Hematopoietic multipotent progenitor cell treated with erythropoietin and hydrocortisone succinate and interleukin-3 and kit ligand, for 8 days (in vitro differentiated cells): ENCODE results near the gene CHPF.

Source experiments
- DNase-seq: peaks from one replicate; pipeline ENCODE4 v3.0.0-alpha.2; 2015

CHPF gene

DNA sequence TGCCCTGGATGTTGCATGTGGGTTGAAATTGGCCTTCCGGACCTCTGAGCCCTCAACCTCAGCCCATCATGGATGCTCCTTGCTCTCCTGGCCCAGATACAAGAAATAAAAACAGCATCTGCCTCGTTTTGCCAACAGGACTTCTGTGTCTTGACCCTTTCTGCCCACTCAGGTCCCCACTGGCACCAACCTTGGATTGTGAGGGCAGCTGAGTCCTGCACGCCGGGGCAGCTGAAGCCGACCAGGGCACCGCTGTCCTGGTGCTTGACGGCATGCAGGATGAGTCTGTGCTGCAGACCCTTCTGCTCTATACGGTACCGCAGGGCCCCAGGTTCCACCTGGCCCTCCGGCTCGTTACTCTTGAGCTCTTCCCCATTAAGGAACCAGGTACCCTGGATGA lies 23.0 kb upstream of the CHPF start:
- no peak for DNase-seq

DNA sequence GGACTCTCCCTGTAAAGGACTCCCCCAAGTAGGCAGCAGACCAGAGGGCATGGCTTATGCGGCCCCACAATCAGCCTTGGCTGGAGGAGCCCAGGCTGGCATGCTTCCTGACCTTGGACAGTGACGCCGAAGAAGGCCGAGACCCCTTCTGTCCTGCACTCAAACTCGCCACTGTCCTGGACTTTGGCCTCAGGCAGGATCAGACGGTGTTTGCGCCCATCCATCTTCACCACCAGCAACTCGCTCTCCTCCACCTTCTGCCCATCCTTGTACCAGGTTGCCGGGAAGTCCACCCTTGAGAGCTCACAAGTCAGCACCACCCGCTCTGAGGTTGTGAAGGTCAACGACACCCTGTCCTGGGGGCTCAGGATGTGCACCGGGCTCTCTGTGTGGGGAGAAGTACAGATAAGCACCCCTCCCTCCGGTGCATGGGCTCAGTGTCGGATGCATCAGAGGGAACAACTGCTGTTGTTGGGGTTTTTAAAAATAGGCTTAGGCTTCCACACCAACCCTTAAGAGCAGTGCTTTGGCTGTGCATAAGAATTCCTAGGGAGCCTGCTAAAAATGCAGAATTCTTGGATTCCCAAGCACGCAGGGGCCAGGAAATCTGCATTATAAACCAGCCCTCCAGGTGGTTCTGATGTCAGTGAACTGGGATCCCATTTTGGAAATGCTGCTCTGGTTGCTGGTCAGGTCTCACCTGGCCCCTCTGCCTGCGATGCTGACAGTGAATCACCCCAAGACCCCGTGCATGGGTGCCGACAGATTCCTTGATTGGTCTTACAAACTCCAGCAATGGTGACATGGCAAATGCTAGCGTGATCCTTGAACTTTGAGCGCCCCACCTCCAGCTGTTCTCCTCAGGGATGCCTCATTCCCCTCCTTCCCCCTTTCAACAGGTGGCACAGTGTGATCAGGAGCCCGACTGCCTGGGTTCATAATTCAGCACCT lies 21.8 kb upstream of the CHPF start:
- DNase-seq = no peak

DNA sequence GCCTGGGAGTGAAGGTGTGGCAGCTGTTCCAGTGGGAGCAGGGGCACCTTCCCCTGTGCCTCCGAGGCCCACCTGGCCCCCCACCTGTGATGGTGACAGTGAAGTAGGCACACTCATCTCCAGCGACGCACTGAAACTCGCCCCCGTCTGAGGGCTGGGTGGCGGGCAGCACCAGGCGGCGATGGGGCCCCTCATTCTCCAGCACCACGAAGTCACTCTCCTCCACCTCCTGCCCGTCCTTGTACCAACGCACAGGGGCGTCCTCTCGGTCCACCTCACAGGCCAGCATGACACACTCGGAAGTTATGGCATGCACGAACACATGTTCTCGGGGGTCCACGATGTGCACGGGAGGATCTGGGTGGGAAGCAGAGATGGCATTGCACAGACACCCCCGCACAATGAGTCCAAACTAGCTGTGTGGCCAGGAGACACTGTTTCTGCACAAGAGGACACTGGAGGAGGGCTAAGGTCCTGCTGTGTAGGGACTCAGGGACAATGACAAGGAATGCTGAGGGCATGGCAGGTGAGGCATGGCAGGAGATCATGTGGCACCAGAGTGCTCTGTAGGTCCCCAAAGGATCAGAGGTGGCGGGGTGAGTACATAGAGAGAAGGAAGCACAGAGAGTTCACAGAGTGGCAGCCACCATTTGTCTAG lies 19.8 kb upstream of the CHPF start:
- no peak for DNase-seq

DNA sequence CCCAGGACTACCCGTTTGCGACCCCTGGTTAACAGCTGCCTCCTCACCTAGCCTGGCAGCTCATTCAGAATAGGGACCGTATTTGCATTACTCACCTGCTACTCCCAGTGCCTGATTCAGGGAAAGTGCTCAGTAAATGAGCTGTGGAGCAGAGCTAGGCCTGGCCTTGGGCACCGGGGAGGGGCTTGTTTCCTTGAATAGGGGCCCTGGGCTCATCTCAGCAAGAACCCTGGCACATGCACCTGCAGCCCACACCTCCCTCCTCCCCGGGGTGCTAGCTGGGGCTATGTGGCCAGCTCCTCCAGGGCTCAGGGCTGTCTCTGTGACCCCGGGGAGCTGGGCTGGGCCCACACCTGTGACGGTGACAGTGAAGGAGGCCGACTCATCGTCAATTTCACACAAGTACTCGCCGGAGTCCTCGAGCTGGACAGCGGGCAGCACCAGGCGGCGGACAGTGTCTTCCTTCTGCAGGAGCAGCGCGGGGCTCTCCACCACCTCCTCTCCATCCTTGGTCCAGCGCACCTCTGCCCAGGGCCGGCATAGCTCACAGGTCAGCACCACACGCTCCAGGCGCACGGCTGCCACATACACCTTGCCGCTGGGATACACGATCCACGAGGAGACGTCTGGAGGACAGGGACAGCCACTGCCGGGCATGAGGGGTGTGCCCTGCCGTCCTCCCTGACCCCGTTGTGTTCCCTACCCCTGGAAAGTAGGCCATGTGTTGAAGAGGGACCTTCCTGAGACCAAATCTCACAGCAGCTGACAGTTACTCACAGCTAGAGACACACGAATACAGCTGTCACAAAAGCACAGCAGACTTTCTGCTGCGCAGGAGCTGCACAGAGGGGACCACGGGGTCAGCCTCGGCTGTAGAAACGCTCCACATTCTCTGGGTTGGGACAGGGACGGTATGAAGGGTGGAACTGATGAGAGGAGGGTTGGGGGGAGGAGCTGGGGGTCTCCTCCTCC lies 18.7 kb upstream of the CHPF start:
- DNase-seq = no peak

DNA sequence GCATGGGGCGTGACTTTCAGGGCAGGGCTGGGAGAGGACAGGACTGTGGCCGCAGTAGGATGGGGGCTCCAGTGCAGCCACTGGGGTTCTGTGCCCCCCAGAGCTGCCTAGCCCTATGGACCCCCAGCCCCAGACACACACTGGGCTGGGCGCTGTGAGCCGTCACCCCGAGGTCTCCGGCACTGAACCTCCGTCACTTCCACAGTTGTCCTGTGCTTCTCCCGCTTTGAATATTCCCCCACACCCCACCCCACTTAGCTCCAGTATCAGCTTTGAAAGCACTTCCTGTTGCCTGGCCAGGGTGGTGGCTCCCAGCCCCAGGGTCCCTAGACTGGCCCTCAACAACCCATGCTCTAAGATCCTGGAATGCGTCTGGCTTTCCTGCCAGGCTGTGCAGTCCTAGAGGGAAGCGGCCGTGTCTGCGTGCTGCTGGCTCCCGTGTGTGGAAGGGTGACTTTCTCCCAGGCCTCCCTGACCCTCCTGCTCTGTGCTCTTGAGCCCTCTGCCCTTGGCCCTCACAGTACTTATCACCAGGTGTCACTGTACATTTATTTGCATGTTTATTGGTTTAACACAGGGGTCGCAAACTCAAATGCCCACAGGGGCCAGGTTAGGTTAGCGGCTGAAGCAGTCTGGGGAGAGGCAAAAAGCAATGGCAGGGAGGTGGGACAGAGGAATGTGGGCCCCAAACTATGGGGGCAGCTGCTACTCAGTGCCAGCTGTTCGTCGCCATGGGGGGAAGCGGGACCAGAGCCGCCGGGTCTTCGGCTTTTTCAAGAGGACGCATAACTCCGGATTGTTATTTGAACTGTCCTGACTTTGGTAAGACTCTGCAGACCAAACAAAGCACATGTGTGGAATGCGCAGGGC lies 17.8 kb upstream of the CHPF start:
- no peak for DNase-seq

DNA sequence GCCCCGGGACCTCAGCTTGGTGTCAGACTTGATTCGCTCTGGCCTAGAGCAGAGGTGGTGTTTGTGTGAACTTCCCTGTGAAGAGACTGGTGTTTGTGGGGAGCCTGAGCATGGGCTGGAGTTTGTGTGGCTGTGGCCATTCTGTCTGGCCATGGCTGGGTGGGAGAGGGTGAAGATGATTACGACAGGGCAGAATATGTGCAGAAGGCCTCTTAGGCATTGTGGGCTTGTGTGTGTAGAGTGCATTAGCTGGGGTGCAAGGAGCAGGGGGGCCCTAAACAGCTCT lies 17.2 kb upstream of the CHPF start:
- no peak for DNase-seq

DNA sequence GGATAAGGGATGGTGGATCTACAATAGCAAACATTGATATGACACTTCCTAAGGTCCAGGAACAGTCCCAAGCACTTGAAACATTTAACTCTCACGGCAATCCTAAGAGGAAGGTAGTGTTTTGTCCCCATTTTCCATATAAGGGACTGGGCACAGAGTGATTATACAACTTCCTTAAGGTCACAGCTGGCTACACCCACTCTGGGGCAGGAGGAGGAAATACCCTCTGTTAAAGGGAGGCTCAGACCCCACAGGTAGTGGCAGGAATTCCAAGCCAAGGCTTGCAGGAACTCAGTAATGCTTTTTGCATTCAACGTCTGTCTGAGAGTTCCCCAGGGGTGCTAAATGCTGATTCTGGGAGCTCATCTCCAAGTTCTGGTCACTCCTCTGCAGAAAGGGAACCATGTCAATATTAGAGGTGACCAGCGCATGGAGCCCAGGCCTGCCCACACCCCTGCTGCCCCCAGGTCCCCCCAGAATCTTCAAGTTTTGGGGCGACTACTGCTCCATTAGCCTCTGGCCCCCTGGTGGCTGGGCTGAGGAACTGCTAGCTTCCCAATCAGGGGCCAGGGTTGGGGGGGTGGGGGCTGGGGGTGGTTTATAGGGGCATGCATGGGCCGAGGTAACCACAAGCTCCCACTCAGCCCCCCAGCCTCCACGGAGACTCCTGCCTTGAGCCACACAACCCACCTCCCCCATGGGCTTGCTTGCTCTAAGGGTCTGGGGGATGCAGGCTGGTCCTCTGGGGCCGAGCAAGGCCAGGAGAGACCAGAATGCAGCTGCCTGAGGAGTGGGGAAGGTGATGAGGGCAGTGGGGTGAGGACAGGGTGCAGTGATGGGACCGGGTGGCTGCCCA lies 16.7 kb upstream of the CHPF start:
- no peak for DNase-seq

DNA sequence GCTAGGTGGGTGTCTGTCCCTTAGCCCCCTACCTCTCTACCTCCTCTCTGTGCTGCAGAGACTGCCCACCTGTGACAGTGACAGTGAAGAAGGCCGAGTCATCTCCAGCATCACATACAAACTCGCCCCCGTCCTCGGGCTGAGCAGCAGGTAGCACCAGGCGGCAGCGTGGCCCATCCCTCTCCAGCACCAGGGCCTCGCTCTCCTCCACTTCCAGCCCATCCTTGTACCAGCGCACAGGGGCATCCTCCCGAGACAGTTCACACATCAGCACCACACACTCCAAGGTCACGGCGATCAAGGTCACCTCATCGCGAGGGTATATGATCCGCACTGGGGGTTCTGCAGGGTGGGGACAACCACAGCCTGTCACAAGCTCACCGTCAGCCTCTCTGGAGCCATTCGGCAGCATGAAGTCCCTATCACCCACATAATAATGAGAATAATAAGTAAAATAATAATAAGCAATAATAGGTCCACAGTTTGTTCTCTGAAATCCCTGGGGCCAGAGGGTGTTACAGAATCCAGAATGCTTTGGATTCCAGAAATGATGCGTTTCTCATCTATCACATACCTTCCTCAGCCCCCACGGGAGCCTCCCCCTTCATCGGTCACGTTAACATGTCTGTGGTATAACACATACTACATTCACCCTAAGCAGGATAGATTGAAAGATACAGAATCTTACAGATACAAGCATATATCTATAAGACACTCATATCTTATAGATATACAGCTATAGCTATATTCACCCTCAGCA lies 15.7 kb upstream of the CHPF start:
- DNase-seq = no peak

DNA sequence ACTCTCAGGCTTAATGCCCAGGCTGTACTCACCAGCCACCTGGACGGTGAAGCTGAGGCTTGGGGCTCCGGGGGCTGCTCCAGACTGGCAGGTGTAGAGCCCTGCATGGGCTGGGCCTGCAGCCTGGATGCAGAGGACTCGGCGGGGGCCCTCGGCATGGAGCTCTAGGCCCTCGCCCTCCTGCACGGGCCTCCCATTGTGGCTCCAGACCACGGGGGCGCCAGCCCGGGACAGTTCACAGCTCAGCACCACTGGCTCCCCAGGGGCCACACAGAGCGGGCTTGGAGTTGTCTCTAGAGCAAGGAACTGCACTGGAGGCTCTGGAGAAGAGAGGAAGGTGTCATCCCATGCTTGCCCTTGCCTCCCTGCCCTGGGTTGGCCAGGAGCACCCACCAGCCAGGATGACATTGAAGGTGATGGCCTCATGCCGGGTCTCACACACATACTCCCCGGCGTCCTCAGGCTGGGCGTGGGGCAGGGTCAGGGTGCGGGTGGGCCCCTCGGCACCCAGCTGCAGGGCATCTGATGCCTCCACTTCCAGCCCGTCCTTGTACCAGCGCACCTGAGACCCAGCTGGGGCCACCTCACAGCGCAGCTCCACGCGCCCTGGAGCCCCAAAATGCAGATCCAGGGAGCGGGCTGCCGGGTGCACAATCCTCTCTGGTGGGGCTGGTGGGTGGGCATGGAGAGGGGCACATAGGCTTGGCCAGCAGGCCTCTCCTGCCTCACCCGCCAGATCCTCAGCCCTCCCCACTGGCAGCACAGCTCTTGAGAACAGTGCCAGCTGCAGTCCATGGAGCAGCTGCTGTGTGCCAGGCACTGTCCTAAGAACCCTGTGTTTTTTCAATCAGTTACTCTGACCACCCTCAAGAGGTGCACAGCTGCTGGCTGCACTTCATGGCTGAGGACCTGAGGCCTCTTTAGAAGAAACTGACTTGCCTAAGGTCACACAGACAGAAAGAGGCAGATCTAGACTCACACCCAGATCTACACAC lies 14.5 kb upstream of the CHPF start:
- DNase-seq = no peak

DNA sequence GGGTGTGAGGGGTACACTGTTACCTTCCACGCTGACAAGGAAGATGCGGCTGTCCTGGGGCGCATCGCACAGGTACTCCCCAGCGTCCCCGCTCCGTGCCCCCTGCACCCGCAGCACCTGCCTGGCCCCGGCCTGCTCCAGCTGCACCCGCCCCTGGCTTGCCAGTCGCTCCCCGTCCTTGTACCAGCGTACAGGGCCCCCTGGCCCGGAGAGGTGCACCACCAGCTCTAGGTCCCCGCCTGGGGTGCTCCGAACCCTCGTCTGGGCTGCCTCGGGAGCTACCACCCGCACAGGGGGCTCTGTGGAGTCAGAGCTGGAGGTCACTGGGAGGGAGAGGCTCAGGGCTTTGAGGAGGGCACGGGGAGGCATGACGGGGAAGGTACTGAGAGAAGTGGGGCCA lies 13.7 kb upstream of the CHPF start:
- DNase-seq = no peak

DNA sequence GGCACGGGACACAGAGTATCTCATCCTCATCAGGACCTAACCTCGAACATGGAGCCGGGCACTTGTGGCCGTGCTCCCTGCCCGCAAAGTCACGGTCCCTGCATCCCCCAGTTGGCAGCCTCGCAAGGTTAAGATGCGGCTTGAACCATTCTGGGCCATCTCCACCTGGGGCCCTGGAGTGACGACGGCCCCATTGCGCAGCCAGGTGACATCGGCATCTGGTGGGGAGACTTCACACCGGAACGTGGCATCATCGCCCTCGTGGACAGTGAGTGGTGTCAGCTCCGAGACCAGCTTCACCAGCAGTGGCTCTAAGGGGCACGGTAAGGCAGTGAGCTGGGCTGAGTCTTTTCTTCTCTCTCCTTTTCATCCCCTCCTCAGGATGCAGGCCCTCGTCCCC lies 12.8 kb upstream of the CHPF start:
- no peak for DNase-seq

DNA sequence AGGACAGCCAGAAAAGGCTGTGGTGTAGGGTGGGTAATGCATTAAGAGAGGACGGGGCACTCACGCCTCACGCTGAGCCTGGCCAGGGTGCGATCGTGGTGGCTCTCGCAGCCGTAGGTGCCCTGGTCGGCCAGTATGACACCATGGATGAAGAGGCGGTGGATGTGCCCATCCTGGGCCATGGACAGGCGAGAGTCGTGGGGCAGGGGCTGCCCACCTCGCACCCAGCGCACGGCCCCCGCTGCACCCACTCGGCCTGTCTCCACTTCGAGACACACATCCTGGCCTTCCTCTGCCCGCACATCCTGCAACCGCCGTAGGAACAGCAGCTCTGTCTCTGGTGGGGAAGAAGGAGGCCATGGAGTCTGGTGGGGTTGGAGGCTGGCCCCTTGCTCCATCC lies 12.3 kb upstream of the CHPF start:
- DNase-seq = no peak

DNA sequence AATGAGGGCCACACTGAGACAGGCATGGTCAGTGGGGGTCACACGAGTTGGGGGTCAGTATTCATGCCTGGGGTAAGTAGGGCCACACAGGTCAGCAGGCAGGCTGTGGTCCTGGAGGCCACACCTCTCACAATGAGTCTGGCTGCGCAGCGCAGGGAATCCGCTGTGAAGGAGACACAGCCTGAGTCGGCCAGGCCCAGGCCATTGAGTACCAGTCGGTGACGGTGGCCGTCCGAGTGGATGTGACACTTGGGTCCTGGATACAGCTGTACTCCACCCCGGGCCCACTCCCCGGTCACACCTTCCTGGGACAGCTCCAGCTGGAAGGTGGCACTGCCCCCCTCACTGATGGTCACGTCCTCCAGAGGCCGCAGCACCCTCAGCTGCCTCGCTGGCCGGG lies 10.7 kb upstream of the CHPF start:
- no peak for DNase-seq

DNA sequence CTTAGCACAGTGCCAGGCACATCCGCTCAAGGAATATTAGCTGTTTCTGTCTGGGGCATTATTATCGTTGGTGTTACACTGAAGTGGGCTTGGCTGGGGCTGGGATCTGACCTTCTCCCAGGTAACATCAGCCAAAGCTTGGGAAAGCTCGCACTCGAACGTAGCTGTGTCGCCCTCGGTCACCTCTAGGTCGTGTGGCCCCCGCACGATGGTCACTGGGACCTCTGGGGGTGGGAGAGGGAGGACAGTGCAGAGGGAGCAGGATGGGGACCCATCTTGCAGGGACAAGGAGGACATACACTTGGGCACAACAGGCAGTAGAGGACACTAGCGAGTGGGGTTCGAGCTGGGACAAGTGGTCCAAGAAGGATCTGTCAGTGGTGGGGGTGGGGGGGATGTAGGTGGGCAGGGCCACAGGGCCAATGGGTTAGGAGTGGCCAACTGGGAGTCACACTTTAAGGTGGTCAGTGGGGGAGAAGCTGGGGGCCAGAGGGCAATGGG lies 9.9 kb upstream of the CHPF start:
- no peak for DNase-seq

DNA sequence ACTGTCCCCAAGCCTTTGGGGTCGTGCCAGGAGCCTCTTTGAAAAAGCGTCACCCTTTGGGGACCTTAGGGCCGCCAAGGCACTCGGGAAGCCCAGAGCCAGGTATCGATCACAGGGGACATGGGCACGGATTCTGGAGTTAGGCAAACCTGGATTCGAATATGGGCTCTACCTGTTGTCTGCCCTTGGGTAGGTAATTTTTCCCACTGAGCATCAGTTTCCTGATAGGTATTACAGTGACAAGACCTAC lies 9.5 kb upstream of the CHPF start:
- DNase-seq = no peak

DNA sequence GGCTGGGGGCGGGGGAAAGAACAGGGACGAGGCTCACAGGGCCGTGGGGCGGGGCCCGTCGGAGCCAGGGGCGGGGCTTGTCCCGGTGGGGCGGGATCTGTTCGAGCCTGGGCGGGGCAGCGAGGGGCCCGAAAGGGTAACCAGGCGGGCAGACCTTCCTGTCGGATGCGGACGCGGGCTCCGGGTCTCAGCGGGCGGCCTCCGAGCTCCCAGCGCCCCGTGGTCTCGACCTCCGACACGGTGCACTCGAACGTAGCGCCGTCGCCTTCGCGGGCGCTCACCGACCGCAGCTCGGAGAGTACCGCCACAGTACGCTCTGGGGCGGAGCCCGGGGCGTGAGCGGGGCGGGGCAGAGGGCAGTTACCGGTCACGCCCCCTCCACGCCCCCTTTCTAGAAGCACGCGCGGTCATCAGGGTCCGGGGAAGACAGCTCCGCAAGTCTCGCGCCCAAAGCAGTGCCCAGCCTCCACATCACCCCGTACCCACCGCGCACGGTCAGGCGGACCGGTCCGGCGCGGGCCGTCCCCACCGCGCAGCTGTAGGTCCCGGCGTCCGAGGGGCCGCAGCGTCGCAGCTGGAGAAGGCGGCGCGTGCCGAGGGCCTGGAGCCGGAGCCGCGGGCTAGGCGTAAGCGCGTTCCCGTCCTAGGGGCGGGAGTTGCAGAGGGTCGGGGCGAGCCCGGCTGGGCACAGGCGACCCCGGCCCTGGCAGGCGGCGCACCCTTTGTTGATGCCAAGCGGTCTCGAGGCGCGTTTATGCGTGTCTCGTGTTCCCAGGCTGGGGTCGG lies 9.0 kb upstream of the CHPF start:
- DNase-seq = peak; percentile 69

DNA sequence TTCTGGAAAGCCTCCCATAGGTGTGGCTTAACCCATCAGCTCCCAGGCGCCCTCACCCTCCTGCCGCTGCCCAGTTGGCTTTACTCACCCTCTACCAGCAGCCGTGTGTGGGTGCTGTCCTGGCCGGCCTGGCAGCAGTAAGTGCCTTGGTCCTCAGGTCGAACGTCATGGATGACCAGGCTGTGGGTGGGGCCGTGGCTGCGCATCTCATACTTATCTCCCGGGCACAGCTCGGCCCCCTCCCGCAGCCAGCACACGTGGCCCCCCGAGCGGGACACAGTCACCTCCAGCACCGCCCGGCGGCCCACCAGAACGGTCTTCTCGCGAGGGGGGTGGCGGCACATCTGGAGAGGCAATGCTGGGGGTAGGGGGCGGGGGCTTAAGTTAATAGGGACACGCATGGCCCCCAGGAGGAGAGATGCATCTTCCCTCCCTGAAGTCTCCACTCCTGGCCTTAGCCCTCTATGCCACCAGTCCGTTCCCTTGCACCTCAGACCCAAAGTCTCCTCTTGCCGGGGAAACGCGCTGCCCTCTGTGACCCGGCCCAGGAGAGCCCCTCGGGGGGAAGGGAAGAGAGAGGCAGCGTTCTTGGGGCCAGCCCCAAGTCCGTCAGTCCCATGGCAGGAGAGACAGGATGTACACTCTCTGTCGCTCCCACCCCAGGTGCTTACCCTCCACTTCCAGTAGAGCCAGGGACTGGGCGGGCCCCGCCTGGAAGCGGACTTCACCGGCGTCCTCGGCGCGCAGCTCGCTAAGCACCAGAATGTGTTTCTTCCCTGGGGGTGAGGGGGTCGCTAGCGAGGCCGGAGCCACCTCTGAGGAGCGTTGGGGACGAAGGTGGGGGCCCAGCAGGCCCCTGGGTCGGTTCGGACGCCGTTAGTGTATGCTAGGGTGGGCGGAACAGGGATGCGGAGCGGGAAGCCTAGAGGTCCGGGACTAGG lies 8.1 kb upstream of the CHPF start:
- DNase-seq = peak; percentile 26

DNA sequence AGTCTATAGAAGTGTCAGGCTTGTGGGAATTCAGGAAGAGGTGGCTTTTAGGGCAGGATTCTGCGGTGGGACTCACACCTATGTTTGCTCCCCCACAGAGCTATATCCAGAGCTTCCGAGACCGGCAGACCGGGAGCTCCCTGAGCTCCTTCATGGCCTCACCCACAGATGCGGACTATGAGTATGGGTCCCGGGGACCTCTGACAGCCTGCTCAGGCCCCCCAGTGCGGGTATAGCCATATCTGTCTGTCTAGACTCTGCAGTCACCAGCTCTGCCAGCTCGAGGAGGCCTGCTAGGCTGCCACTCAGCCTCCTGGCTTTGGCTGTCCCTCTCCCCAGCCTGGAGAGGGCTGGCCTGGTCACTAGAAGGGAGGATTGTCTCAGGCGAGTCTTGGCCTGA lies 6.0 kb upstream of the CHPF start:
- DNase-seq = no peak
